Esophagus muscularis mucosa (tissue), 4 donors: Measurements from ENCODE around the gene KSR1. TPM values are rescaled to one million over a fixed set of nuclear protein-coding genes. Genes with fewer than 3 reads are reported as not detected.

Experiments used
- DNase-seq: peaks from one replicate; pipeline ENCODE4 v3.0.0-alpha.2; 2017; ENCODE audit errors: extremely low spot score
- H3K27ac ChIP-seq, 4 donors: fragments of 200-600 bp; sonication (generic); replicated peaks in 1 of 4; 1 replicate in 3 of 4; 2 replicates in 1 of 4; pipeline ENCODE4 v1.5.1; 2016 to 2019; ENCODE audit warnings: mild to moderate bottlenecking in 1 of 4
- H3K27me3 ChIP-seq, 4 donors: fragments of 200-600 bp; sonication (generic); one replicate each; pipeline versions ENCODE4 v1.5.1 to v1.6.0; 2016 to 2019
- H3K36me3 ChIP-seq, 4 donors: fragments of 200-600 bp; sonication (generic); one replicate each; pipeline ENCODE4 v1.5.1; 2016 to 2019
- H3K4me1 ChIP-seq, 4 donors: fragments of 200-600 bp; sonication (generic); one replicate each; pipeline ENCODE4 v1.5.1; 2016 to 2019
- H3K4me3 ChIP-seq, 4 donors: fragments of 200-600 bp; sonication (generic); 1 replicate in 2 of 4; 2 replicates in 2 of 4; pipeline ENCODE4 v1.5.1; 2016 to 2019; ENCODE audit warnings: mild to moderate bottlenecking in 4 of 4, moderate library complexity in 1 of 4
- H3K9me3 ChIP-seq, 4 donors: fragments of 200-600 bp; sonication (generic); 1 replicate in 3 of 4; 2 replicates in 1 of 4; pipeline ENCODE4 v1.5.1; 2016 to 2019
- CTCF ChIP-seq, 3 experiments: fragments of 200-600 bp in 2 of 3; fragments of 450-650 bp in 1 of 3; sonication (generic) in 2 of 3; IDR thresholded peaks; one replicate each; pipeline ENCODE4 v1.5.1; 2017 to 2019; ENCODE audit warnings: antibody characterized with exemption in 3 of 3, mild to moderate bottlenecking in 2 of 3, moderate library complexity in 1 of 3
- EP300 ChIP-seq: sonication (generic); formaldehyde crosslinking; IDR thresholded peaks from one replicate; pipeline ENCODE4 v1.6.1; 2017; ENCODE audit warnings: antibody characterized with exemption
- POLR2A ChIP-seq: fragments of 450-650 bp; IDR thresholded peaks from one replicate; pipeline ENCODE4 v1.6.1; 2017; ENCODE audit warnings: antibody characterized with exemption, moderate library complexity, mild to moderate bottlenecking, low read depth
- POLR2AphosphoS5 ChIP-seq, 2 donors: sonication (generic); formaldehyde crosslinking; IDR thresholded peaks; one replicate each; pipeline ENCODE4 v1.6.1; 2017; ENCODE audit warnings: antibody characterized with exemption in 2 of 2
- WGBS: methylation state at CpG from one replicate; pipeline ENCODE4 v1.1.5; 2018; 5-methylcytosine and 5-hydroxymethylcytosine counted together
- intact Hi-C: fragments of 100-400 bp; cut with DNase I; formaldehyde crosslinking; loops from one replicate; pipeline ENCODE4 v1.15.1; 2023
- total RNA-seq, 4 donors: library from RNA; depleted of rRNA; stranded (reverse); fragments of >200 nt; gene quantifications; one replicate each; pipeline versions ENCODE4 v1.1.0 to v1.2.1, GENCODE V29; 2016

Gene KSR1
- total RNA-seq, 4 donors from 2014 or later = 13.3 to 18.9 (median 13.7) TPM

GRCh38 chr17:27566671-27567562 is 110.7 kb downstream of the KSR1 start:
- WGBS = 87% methylated on average over 12 of the region's 14 CpGs
- DNase-seq = no peak
- intact Hi-C loops = no loop called here
- Histone ChIP-seq H3K4me1 (peaks cover 14 to 48% (median 43%) of the 10 kb centered on the region in 4 donors), H3K4me3 (no peak overlapping the region), H3K27ac (peak overlapping the region in 2 of 4 donors; percentile 18 to 42), H3K9me3 (no peaks in the 10 kb centered on the region), H3K36me3 (no peaks in the 10 kb centered on the region), H3K27me3 (no peaks in the 10 kb centered on the region)
- no peak for TF ChIP-seq POLR2A
- TF ChIP-seq POLR2AphosphoS5 (IDR thresholded peaks at IDR 0.05) = no peak
- TF ChIP-seq EP300 = no peak
- TF ChIP-seq CTCF (IDR thresholded peaks at IDR 0.05) = no peak

GRCh38 chr17:27567563-27567859 is 111.3 kb downstream of the KSR1 start:
- intact Hi-C loops = no loop called here
- Histone ChIP-seq H3K27me3 (no peaks in the 10 kb centered on the region), H3K4me1 (peaks cover 14 to 49% (median 43%) of the 10 kb centered on the region in 4 donors), H3K36me3 (no peaks in the 10 kb centered on the region), H3K4me3 (no peak overlapping the region), H3K9me3 (no peaks in the 10 kb centered on the region), H3K27ac (no peak overlapping the region)
- no peak for DNase-seq
- TF ChIP-seq POLR2A (no peak), POLR2AphosphoS5 (IDR thresholded peaks at IDR 0.05) (no peak), CTCF (IDR thresholded peaks at IDR 0.05) (no peak), EP300 (no peak)
- WGBS = 92% methylated on average over 5 of the region's 5 CpGs

GRCh38 chr17:27568216-27568615 is 112.0 kb downstream of the KSR1 start:
- Histone ChIP-seq H3K9me3 (no peaks in the 10 kb centered on the region), H3K27ac (no peak overlapping the region), H3K36me3 (no peaks in the 10 kb centered on the region), H3K4me3 (no peak overlapping the region), H3K27me3 (no peaks in the 10 kb centered on the region), H3K4me1 (peaks cover 14 to 49% (median 40%) of the 10 kb centered on the region in 4 donors)
- no peak for TF ChIP-seq EP300
- no peak for TF ChIP-seq POLR2AphosphoS5 (IDR thresholded peaks at IDR 0.05)
- no peak for TF ChIP-seq POLR2A
- 92% methylated on average over 9 of the region's 9 CpGs for WGBS
- no peak for DNase-seq
- intact Hi-C loops = no loop called here

- H3K4me3 ChIP-seq = no peak overlapping the region
- intact Hi-C loops = no loop called here
- WGBS = 76% methylated on average over 5 of the region's 5 CpGs
- peaks cover 14 to 49% (median 40%) of the 10 kb centered on the region in 4 donors for H3K4me1 ChIP-seq
- H3K27ac ChIP-seq = no peak overlapping the region
- H3K9me3 ChIP-seq = no peaks in the 10 kb centered on the region
- no peaks in the 10 kb centered on the region for H3K36me3 ChIP-seq
- DNase-seq = no peak
- TF ChIP-seq POLR2A = no peak
- no peak for TF ChIP-seq EP300
- no peaks in the 10 kb centered on the region for H3K27me3 ChIP-seq
These were observed 112.6 kb downstream of the KSR1 start for GRCh38 chr17:27568811-27569210.

- H3K4me3 ChIP-seq = no peak overlapping the region
- peaks cover 14 to 46% (median 40%) of the 10 kb centered on the region in 4 donors for H3K4me1 ChIP-seq
- peak in 2 of 3 experiments; percentile 15 to 36 for TF ChIP-seq CTCF (IDR thresholded peaks at IDR 0.05)
- TF ChIP-seq EP300 = no peak
- TF ChIP-seq POLR2A = no peak
- no peak for TF ChIP-seq POLR2AphosphoS5 (IDR thresholded peaks at IDR 0.05)
- intact Hi-C loops = no loop called here
- H3K27ac ChIP-seq = no peak overlapping the region
- H3K36me3 ChIP-seq = no peaks in the 10 kb centered on the region
- no peaks in the 10 kb centered on the region for H3K9me3 ChIP-seq
- 94% methylated on average over 6 of the region's 6 CpGs for WGBS
- no peak for DNase-seq
- no peaks in the 10 kb centered on the region for H3K27me3 ChIP-seq
These were observed 113.0 kb downstream of the KSR1 start for GRCh38 chr17:27569257-27569722.
